SK-N-SH (cell line): ENCODE measurements around the gene UBIAD1. TPM values are rescaled to one million over a fixed set of nuclear protein-coding genes. Genes with fewer than 3 reads are reported as not detected.

Source experiments
- CTCF ChIA-PET: fragments of 300-600, 350-600 bp; formaldehyde crosslinking; extraction: SDS; loops from one replicate; lab custom pipeline; 2021; lab: Yijun Ruan, JAX
- POLR2A ChIA-PET: fragments of 350-600 bp; sonication (Branson Sonifier 250); formaldehyde crosslinking; extraction: SDS; loops from one replicate; lab custom pipeline; 2020; ENCODE audit warnings: antibody characterized with exemption, inconsistent platforms; lab: Yijun Ruan, JAX
- DNase-seq: peaks from one replicate; pipeline ENCODE4 v3.0.0; 2012
- H2AFZ ChIP-seq: fragments of 200-600 bp; sonication (generic); 2 replicates; pipeline ENCODE4 v1.8.1; 2016; ENCODE audit warnings: antibody characterized with exemption, mild to moderate bottlenecking, low read depth
- H3F3A ChIP-seq: fragments of 200-600 bp; sonication (generic); replicated peaks from 2 replicates; pipeline ENCODE3; 2016; ENCODE audit warnings: antibody characterized with exemption, mild to moderate bottlenecking; ENCODE audit not compliant: insufficient read depth
- H3K27ac ChIP-seq, 2 experiments: fragments of 200-500 bp in 1 of 2; fragments of 200-600 bp in 1 of 2; sonication (Bioruptor generic) in 1 of 2; sonication (generic), shearing (Covaris generic) in 1 of 2; 2 replicates each; pipeline versions ENCODE4 v1.5.1 to v1.6.1; 2014 to 2016; ENCODE audit warnings: low read depth in 2 of 2, inconsistent platforms in 1 of 2, low read length in 1 of 2, mild to moderate bottlenecking in 1 of 2, mixed read lengths in 1 of 2
- H3K27me3 ChIP-seq: fragments of 200-600 bp; sonication (generic), shearing (Covaris generic); 2 replicates; pipeline ENCODE4 v1.6.1; 2016; ENCODE audit warnings: mixed run types; ENCODE audit not compliant: insufficient read depth
- H3K36me3 ChIP-seq, 2 experiments: fragments of 200-500 bp in 1 of 2; fragments of 200-600 bp in 1 of 2; sonication (Bioruptor generic) in 1 of 2; sonication (generic) in 1 of 2; replicated peaks in 1 of 2; 2 replicates each; pipeline versions ENCODE3 to v1.5.1; 2014 to 2016; ENCODE audit warnings: low read length in 1 of 2, mild to moderate bottlenecking in 1 of 2; ENCODE audit not compliant: insufficient read depth in 2 of 2, control insufficient read depth in 1 of 2
- H3K4me1 ChIP-seq, 2 experiments: fragments of 200-500 bp in 1 of 2; fragments of 200-600 bp in 1 of 2; sonication (Bioruptor generic) in 1 of 2; sonication (generic), shearing (Covaris generic) in 1 of 2; 2 replicates each; pipeline versions ENCODE4 v1.5.1 to v1.6.1; 2014 to 2016; ENCODE audit warnings: low read depth in 1 of 2, low read length in 1 of 2, mixed run types in 1 of 2; ENCODE audit not compliant: insufficient read depth in 2 of 2, control insufficient read depth in 1 of 2
- H3K4me2 ChIP-seq: fragments of 200-600 bp; sonication (generic), shearing (Covaris generic); 2 replicates; pipeline ENCODE4 v1.6.1; 2017; ENCODE audit warnings: mixed run types
- H3K4me3 ChIP-seq, 2 experiments: fragments of 200-500 bp in 1 of 2; fragments of 200-600 bp in 1 of 2; sonication (Bioruptor generic) in 1 of 2; sonication (generic), shearing (Covaris generic) in 1 of 2; 2 replicates each; pipeline versions ENCODE4 v1.5.1 to v1.8.1; 2014 to 2016; ENCODE audit warnings: low read depth in 2 of 2, inconsistent platforms in 1 of 2, low read length in 1 of 2, mild to moderate bottlenecking in 1 of 2, mixed read lengths in 1 of 2, moderate library complexity in 1 of 2
- H3K79me2 ChIP-seq: fragments of 200-600 bp; sonication (generic); 2 replicates; pipeline ENCODE4 v1.8.1; 2017; ENCODE audit warnings: mild to moderate bottlenecking; ENCODE audit not compliant: insufficient read depth
- H3K9ac ChIP-seq: fragments of 200-600 bp; sonication (generic); 2 replicates; pipeline ENCODE4 v1.6.1; 2017; ENCODE audit warnings: mixed run types
- H3K9me2 ChIP-seq: fragments of 200-600 bp; sonication (generic); 2 replicates; pipeline ENCODE4 v1.6.1; 2017; ENCODE audit warnings: mixed run types
- H3K9me3 ChIP-seq: fragments of 200-600 bp; sonication (generic); 2 replicates; pipeline ENCODE4 v1.6.1; 2017; ENCODE audit warnings: mixed run types, mild to moderate bottlenecking, moderate library complexity
- H4K20me1 ChIP-seq: fragments of 200-600 bp; sonication (generic); 2 replicates; pipeline ENCODE4 v1.6.1; 2017; ENCODE audit warnings: mild to moderate bottlenecking, mixed run types; ENCODE audit not compliant: insufficient read depth
- CTCF ChIP-seq: fragments of 200-600 bp; sonication (generic); IDR thresholded peaks from 2 replicates; pipeline ENCODE4 v1.6.1; 2017; ENCODE audit warnings: antibody characterized with exemption, mild to moderate bottlenecking, moderate library complexity
- ELF1 ChIP-seq: IDR thresholded peaks from 2 replicates; pipeline ENCODE4 v1.4.0; 2012
- EP300 ChIP-seq, 2 experiments: IDR thresholded peaks; 2 replicates each; pipeline versions ENCODE4 v1.4.0 to v1.6.1; 2012; ENCODE audit warnings: borderline replicate concordance in 1 of 2, low read depth in 1 of 2, low read length in 1 of 2
- EZH2phosphoT487 ChIP-seq: fragments of 200-600 bp; sonication (generic); IDR thresholded peaks from 2 replicates; pipeline ENCODE4 v1.6.1; 2017; ENCODE audit warnings: low read depth, mixed run types, mild to moderate bottlenecking, antibody characterized with exemption, moderate library complexity, borderline replicate concordance
- FOSL2 ChIP-seq: IDR thresholded peaks from 2 replicates; pipeline ENCODE4 v1.4.0; 2012; ENCODE audit warnings: low read depth, mild to moderate bottlenecking, moderate library complexity, borderline replicate concordance
- FOXJ3 ChIP-seq: sonication (generic); formaldehyde crosslinking; IDR thresholded peaks from 2 replicates; pipeline ENCODE4 v1.5.1; 2020; ENCODE audit warnings: mild to moderate bottlenecking, missing genetic modification reagents
- FOXM1 ChIP-seq: IDR thresholded peaks from 2 replicates; pipeline ENCODE4 v1.4.0; 2012; ENCODE audit warnings: low read depth, mild to moderate bottlenecking
- GABPA ChIP-seq: IDR thresholded peaks from 2 replicates; pipeline ENCODE4 v1.4.0; 2012; ENCODE audit warnings: low read depth, mild to moderate bottlenecking
- IRF3 ChIP-seq: fragments of 150-350 bp; IDR thresholded peaks from 2 replicates; pipeline ENCODE4 v1.6.1; 2016; ENCODE audit warnings: mild to moderate bottlenecking, low read depth, low read length
- JUND ChIP-seq: IDR thresholded peaks from 2 replicates; pipeline ENCODE4 v1.4.0; 2012
- MEF2A ChIP-seq: IDR thresholded peaks from 2 replicates; pipeline ENCODE4 v1.4.0; 2012; ENCODE audit warnings: low read depth, borderline replicate concordance
- MXI1 ChIP-seq: IDR thresholded peaks from 2 replicates; pipeline ENCODE4 v1.6.1; 2012; ENCODE audit warnings: mild to moderate bottlenecking, low read depth, low read length, improper control_type of control experiment
- RCOR1 ChIP-seq: fragments of 150-350 bp; IDR thresholded peaks from 2 replicates; pipeline ENCODE4 v1.6.1; 2017; ENCODE audit warnings: antibody characterized with exemption, low read length
- REST ChIP-seq: IDR thresholded peaks from 2 replicates; pipeline ENCODE4 v1.6.1; 2012; ENCODE audit warnings: mild to moderate bottlenecking, low read depth, low read length, moderate library complexity
- RFX5 ChIP-seq: IDR thresholded peaks from 2 replicates; pipeline ENCODE4 v1.6.1; 2012; ENCODE audit warnings: mild to moderate bottlenecking, improper control_type of control experiment, low read length
- RXRA ChIP-seq: IDR thresholded peaks from 2 replicates; pipeline ENCODE4 v1.4.0; 2012; ENCODE audit warnings: low read depth, mild to moderate bottlenecking, borderline replicate concordance
- SIN3A ChIP-seq: IDR thresholded peaks from 2 replicates; pipeline ENCODE4 v1.6.1; 2012; ENCODE audit warnings: low read depth, mild to moderate bottlenecking, low read length, moderate library complexity, borderline replicate concordance
- TAF1 ChIP-seq: IDR thresholded peaks from 2 replicates; pipeline ENCODE4 v1.6.1; 2012; ENCODE audit warnings: low read depth, mild to moderate bottlenecking, low read length, moderate library complexity, borderline replicate concordance
- TCF12 ChIP-seq: IDR thresholded peaks from 2 replicates; pipeline ENCODE4 v1.4.0; 2012
- USF1 ChIP-seq: IDR thresholded peaks from 2 replicates; pipeline ENCODE4 v1.4.0; 2012; ENCODE audit warnings: low read depth, borderline replicate concordance
- WGBS: methylation state at CpG from one replicate; pipeline ENCODE4 v1.1.6; 2017; ENCODE audit warnings: low lambda C conversion rate; 5-methylcytosine and 5-hydroxymethylcytosine counted together
- polyA plus RNA-seq, 3 experiments: library from polyadenylated mRNA; depleted of rRNA; stranded (reverse); fragments of >200 nt; gene quantifications; 2 replicates each; pipeline ENCODE4 v1.2.3, GENCODE V29; 2012

UBIAD1 gene
- polyA plus RNA-seq, 1 of the 3 experiments (the other 2 are of a cell fraction), result 13.7 TPM

GRCh38 chr1:11229203-11229602, 43.8 kb upstream of the UBIAD1 start (continued):
- TF ChIP-seq RFX5 (no peak), FOXM1 (no peak), ELF1 (no peak), TCF12 (no peak), SIN3A (no peak)
- TF ChIP-seq, all 33 proteins: peak for 0

GRCh38 chr1:11233208-11233607, 39.8 kb upstream of the UBIAD1 start:
- Histone ChIP-seq H3K4me2 (no peak overlapping the region), H3F3A (no peaks in the 10 kb centered on the region), H3K9me2 (no peaks in the 10 kb centered on the region), H4K20me1 (no peaks in the 10 kb centered on the region), H3K79me2 (no peaks in the 10 kb centered on the region), H2AFZ (no peak overlapping the region), H3K27me3 (no peaks in the 10 kb centered on the region), H3K9me3 (no peaks in the 10 kb centered on the region), H3K27ac (no peak overlapping the region), H3K9ac (no peak overlapping the region), H3K36me3 (peaks cover 58 to 73% of the 10 kb centered on the region in 2 experiments), H3K4me1 (no peaks in the 10 kb centered on the region), H3K4me3 (no peak overlapping the region)
- TF ChIP-seq USF1, result no peak
- no peak for TF ChIP-seq CTCF
- no peak for TF ChIP-seq RFX5
- no peak for TF ChIP-seq EZH2phosphoT487
- no peak for TF ChIP-seq MEF2A
- no peak for TF ChIP-seq RXRA
- TF ChIP-seq FOXM1, result no peak
- TF ChIP-seq EP300 (IDR thresholded peaks at IDR 0.05; ENCODE audit: borderline replicate concordance in 1 of 2, low read depth in 1 of 2, low read length in 1 of 2), result no peak
- TF ChIP-seq MXI1, result no peak
- TF ChIP-seq GABPA, result no peak
- CTCF ChIA-PET, result interaction anchor here (1.0 to 2.5 kb wide), 4 partner anchors 9 to 412 kb away, joined by 3 to 7 read pairs (median 6); no protein-coding TSS in a partner anchor
- WGBS, result 96% methylated on average over 2 of the region's 2 CpGs
- no peak for DNase-seq
- POLR2A ChIA-PET, result no interaction called here

GRCh38 chr1:11237356-11237755, 35.6 kb upstream of the UBIAD1 start:
- H3K36me3 ChIP-seq, result peaks cover 42 to 59% of the 10 kb centered on the region in 2 experiments
- no peak for TF ChIP-seq RCOR1
- TF ChIP-seq FOSL2, result no peak
- no peak for TF ChIP-seq TAF1
- TF ChIP-seq FOXM1, result no peak
- no peak for TF ChIP-seq JUND
- no peak for TF ChIP-seq REST
- no peak for TF ChIP-seq FOXJ3 (CRISPR knock-in tag)
- no peak for TF ChIP-seq EZH2phosphoT487
- TF ChIP-seq IRF3, result no peak

More at GRCh38 chr1:11237356-11237755, 35.6 kb upstream of the UBIAD1 start:
- Histone ChIP-seq H3K4me3 (no peak overlapping the region), H3K79me2 (no peaks in the 10 kb centered on the region), H3K27ac (no peak overlapping the region), H3K9me2 (no peaks in the 10 kb centered on the region), H3K27me3 (no peaks in the 10 kb centered on the region), H2AFZ (no peak overlapping the region), H3K9me3 (no peaks in the 10 kb centered on the region), H3K4me2 (no peak overlapping the region), H4K20me1 (no peaks in the 10 kb centered on the region), H3K4me1 (no peaks in the 10 kb centered on the region), H3K9ac (no peak overlapping the region), H3F3A (no peaks in the 10 kb centered on the region)
- no peak for DNase-seq
- ChIA-PET CTCF (interaction anchor here (0.6 to 9.4 kb wide), 4 partner anchors 200 to 761 kb away, joined by 3 to 153 read pairs (median 4); no protein-coding TSS in a partner anchor), POLR2A (no interaction called here)
- 96% methylated on average over 6 of the region's 6 CpGs for WGBS
